Inferior parietal cortex (tissue), 1 donor: ENCODE results near the gene MB21D2.

Experiments
- DNase-seq: peaks from one replicate; pipeline ENCODE4 v3.0.0-alpha.2; 2016; ENCODE audit errors: extremely low spot score

MB21D2 gene

DNA sequence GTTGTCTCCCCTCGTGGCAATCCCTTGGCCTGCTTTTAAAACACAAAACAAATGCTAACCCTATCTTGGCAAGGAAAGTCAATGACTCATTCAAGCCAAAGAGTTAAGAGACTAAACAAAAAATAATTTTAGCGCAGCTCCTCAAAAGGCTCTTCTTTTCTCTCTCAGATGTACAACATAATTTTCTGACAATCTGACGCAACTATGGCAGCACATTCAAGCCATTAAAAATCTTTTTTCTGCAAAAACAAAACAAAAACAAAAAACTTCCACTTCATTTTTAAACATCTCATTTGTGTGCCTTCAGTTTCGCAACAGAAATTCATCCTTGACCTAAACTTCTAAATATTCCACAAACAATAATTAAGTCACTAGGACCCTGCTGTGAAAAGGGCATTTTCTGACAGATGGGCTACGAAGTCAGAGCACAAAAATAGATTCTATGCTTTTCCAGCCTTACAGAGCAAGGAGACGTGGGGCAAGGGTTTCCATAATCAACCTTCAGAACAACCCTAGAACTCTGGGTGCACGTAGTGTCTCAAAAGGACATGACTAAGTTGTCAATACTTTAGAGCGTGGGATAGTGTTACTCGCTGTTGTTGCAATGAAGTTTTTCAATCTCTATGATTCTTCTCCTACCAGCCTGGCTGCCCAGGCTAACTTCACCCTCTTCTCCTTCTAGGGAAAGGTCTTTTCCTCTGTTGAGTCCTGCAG lies 84.3 kb downstream of the MB21D2 start:
- DNase-seq: no peak

GRCh38 chr3:192831801-192832347 lies 85.8 kb downstream of the MB21D2 start:
- DNase-seq: no peak

DNA sequence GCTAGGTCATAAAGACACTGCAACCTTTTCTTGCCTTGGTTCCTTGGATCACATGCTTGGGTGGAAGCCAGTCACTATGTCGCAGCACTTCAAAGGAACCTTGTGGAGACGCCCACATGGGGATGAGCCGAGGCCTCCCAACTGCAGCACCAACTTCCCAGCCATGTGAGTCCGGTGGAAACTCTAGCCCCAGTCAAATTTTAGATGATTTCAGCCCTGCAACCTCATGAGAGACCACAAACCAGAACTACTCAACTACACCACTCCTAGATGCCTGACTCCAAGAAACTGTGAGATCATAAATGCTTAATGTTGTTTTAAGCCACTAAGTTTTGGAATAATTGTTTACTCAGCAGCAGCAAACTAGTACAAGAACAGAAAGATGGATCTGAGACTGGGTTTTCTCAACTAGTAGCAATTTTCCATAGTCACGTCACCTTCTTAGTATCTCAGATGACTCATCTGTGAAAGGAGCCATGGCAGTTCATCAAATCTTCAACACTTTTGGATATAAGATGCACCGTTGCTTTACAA lies 86.5 kb downstream of the MB21D2 start:
- DNase-seq: no peak

DNA sequence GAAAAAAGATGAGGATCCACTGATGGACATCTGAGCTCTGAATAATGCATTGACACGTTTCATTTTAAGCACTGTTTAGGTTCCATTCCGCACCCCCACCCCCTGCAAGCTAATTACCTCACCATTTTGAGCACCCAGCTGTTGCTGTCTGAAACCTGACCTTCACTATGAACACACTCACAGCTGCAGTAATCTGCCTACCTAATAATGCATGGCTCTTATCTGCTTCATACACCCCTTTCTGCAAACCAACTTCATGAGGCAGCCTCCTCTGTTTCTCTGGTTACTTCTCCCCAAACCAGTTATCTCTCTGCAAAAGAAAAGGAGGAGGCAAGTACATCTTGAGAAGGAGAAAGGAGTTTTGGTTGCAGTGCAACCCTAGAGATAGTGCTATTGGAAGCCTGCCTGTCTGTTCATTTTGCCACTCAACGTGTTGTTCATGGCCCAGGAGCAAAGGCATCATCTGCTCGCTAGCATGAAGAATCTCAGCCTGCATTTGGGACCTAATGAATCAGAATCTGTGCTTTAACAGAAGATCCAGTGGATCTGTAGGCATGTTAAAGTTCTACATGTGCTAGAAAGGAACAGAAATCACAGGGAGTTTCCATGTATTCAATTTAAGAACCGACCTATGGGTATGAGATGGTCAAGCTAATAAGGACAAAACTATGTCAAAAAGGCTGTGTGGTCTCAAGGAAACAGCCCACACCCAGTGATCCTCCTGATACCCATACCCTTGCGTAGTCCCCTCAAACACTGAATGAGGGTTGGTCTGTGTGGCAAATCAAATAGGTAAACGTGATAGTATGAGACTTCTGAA lies 87.2 kb downstream of the MB21D2 start:
- no peak for DNase-seq

- DNase-seq: no peak
These were observed 89.6 kb downstream of the MB21D2 start for GRCh38 chr3:192827863-192828594.

DNA sequence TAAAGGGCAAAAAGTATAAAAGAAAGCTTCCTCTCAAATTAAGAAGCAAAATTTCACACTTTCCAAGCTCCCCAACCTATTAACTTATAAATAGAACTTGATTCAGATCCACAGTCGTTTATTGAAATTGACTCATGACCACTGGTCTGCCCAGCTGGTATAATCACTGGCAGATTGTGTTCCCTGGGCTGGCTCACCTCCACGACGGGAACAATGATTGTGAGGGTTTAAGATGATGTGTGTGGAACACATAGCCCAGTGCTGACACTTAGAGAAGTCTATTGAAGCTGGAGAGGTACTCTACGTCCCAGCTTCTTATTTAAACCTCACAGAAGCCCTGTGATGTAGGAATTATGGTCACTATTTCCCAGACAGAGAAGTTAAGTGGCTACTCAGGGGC lies 90.4 kb downstream of the MB21D2 start:
- no peak for DNase-seq

GRCh38 chr3:192826214-192827006 lies 91.2 kb downstream of the MB21D2 start:
- no peak for DNase-seq

- DNase-seq: no peak
These were observed 91.9 kb downstream of the MB21D2 start for GRCh38 chr3:192825657-192826200.

GRCh38 chr3:192825216-192825615 lies 92.4 kb downstream of the MB21D2 start:
- DNase-seq: no peak

DNA sequence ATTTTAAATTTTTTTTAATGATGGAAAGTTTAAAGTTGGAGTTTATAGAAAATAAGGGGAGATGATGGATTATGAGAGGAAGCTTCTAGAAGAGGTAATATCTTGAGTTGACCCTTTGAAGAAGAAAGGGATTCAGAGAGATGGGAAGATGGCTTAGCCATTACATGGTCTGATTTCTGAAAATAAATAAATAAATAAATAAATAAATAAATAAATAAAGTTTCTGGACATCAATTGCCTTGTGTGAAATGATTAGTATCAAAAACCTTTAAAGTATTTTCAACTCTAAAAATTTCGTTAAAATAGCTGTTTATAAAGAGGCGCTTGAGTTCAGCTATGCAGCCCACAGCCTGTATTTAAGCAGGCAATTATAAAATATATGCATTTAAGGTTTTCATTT lies 93.3 kb downstream of the MB21D2 start:
- DNase-seq: no peak

- no peak for DNase-seq
These were observed 96.5 kb downstream of the MB21D2 start for GRCh38 chr3:192821161-192821560.

- no peak for DNase-seq
These were observed 97.5 kb downstream of the MB21D2 start for GRCh38 chr3:192820161-192820560.

DNA sequence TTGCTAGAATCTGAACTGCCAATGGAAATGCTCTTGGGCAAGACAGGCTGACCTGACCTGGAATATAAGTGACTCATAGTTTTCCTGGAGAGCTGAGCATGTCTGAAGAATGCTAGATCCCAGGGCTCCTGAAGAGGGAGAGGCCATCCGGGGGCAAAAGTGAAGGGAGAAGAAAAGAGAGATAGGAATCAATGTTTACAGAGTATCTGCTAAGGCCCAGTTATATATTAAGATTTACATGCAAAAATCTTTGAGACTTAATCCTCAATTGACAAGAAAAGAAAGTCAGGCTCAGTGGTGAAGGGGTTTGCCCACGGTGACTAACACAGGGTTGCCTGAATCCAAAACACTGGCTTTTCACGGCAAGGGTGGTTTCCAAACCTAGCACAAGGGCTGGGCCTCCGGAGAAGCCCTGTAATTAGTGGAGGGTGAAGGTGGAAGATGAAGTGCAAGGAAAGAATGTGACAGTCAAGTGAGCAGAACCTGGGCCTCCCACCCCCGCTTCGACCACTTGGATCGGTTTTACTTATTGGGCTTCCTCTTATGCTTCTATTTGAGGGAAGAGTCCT lies 98.6 kb downstream of the MB21D2 start:
- no peak for DNase-seq

DNA sequence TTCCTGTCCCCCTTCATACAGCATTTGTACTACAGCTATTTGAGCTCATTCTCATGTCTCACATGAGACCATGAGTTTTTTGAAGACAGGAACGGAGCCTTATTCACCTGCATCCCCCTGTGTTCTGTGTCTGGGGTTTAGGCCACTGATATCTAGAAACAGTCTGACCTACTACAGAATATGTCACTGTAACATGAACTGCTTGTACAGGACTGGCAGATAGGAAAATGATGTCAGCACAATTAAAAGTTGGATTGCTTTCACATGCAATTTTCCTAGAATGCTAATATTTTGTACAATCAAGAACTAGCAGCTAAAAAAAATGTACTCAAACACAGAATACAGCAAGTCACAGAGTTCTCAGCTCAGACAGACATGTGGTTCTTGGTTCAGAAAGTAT lies 99.5 kb downstream of the MB21D2 start:
- DNase-seq: no peak

DNA sequence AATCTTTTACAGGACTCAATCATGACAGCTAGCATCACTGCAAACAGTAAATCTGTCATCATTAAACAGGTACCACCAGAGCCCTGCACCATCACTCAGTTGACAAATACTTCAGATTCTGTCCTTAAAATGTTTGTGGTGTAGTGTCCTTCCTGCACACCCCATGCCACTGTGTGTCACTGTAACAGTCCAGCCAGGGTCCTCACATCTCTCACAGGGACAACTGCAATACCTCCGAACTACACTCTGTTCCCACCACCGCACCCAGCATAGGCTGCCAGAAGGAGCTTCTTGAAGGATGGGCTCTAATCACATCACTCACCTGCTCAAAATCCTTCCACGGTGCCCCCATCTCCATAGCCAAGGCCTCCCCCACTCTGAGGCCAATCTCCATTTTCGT lies 100.2 kb downstream of the MB21D2 start:
- DNase-seq: no peak

GRCh38 chr3:192817053-192817452 lies 100.6 kb downstream of the MB21D2 start:
- DNase-seq: no peak

DNA sequence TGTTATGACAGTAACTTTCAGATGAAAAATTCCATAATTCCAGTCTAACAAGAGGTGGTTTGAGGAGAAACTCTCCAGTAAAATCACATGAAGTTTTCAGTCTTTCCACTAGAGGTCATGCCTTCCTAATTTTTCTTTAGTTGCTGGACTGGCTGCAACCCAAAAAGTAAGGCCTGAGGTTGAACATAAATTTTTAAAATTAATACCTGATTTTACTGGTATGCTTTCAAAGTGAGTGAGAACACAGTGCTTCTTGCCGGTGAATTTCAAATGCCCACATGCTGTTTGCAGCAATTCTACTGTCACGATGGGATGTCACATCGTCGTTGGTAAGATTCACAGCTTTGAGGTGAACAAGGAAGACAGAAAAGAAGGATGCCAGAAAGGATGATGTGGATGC lies 101.3 kb downstream of the MB21D2 start:
- peak; percentile 88 for DNase-seq

DNA sequence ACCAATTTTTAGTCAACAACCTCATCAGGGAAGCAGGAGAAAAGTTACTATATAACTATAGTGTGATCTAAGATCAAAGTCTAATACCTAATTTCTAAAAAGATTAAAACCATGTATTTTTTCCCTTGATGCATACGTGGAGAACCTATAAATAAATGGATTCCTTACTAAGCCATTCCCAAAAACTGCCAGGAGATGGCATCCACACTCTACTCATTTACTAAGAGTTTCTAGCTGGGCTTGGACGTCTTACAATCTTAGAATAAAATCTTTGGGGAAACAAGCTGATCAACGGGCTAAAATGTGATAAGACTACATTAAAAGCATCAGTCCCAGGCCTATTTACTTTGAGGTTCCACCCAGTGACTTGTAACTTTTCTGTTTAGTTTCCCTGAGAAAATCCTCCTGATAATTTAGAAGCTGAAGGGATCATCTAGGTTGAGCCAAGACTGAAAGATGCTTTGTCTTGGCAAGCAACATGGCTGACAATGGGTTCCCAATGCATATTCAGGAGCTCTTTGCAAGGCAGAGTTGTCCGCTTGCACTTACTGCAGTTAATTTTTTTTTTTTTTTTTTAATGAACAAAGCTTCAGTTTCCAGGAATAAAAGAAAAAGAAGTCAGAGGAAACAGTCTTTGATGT lies 104.8 kb downstream of the MB21D2 start:
- DNase-seq: peak; percentile 87

GRCh38 chr3:192805711-192806110 lies 111.9 kb downstream of the MB21D2 start:
- DNase-seq: no peak

DNA sequence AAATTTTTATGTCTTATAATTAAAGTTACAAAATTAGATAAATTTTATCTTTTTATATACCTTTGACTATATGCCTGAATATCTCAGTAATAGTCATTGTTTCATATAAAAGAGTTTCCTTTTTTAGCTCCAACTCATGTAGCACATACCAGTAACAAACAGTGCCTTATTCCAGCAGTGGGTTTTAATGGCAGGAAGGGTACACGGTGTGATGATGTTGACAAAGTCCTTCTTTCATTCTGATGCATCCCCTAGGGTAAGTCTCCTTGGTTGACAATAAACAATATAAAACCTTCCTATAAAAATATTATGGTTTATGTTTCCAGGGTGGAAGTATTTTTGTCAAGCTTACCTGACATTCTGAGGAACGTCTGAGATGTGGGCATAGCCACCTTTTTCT lies 113.2 kb downstream of the MB21D2 start:
- DNase-seq: no peak
